ENCODE measurements around the gene SELENOF.

DNA sequence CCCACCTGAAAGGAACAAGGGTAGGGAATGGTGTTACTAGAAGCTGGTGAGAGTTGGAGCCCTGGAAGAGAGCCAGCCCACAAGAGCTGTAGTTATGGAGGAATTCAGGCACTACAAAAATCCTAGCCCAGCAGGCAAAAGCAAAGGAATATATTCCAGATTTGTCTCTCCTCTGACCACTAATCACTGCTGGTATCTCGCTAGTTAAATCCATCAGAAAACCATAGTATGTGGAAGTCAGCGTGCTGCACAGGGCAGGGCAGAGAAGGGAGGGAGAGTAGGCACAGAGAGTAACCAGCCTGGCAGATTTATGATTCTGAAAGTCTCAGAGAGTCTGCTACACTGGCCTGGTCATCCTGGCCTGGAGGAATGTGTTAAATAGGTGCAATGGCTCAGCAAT lies 88.6 kb downstream of the SELENOF start:
- no peak for TF ChIP-seq GATA2 (IDR thresholded peaks at IDR 0.05; ENCODE audit: low read depth, low read length)
- TF ChIP-seq GATA3 (IDR thresholded peaks at IDR 0.05; ENCODE audit: low read depth, low read length): no peak

Data from SH-SY5Y (cell line).